ENCODE data around the gene WSB1.

WSB1 gene

DNA sequence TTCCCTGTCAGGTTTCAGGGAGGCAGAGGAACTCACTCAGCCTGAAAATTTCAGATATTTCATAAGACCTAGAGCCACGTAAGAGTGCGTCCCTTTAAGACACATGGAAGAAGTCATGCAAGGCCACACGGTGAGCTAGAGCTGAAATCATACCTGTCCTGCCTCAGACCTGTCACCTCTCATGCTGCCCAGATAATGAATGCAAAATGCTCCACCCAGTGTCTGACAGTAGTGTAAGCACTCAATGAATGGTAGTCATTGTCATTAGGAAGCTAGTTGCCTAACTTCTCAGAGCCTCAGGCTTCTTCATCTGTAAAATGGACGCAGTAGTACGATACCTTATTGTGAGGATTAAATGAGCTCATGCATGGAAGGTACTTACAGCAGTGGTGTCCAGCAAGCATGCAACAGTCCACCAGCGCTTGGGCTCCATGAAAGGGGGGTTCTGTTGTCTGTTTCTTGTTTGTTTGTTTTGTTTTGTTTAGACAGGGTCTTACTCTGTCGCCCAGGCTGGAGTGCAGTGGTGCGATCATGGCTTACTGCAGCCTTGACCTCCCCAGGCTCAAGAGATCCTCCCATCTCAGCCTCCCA lies 60.7 kb downstream of the WSB1 start:
- no peaks in the 10 kb centered on the region for H3K9me3 ChIP-seq (ENCODE audit: control insufficient read depth, low read length)
- no peaks in the 10 kb centered on the region for H3K27me3 ChIP-seq (ENCODE audit: control insufficient read depth, insufficient read depth, low read length, poor library complexity, severe bottlenecking)
- no peak overlapping the region for H3K27ac ChIP-seq (ENCODE audit: insufficient read depth, low read depth, low read length, poor library complexity, severe bottlenecking)
- no peak overlapping the region for H3K4me3 ChIP-seq (ENCODE audit: insufficient read depth, low read depth, low read length)
- no peaks in the 10 kb centered on the region for H3K36me3 ChIP-seq (ENCODE audit: control insufficient read depth, insufficient read depth, low read length)
- H3K4me1 ChIP-seq (ENCODE audit: control insufficient read depth, insufficient read depth, low read length), result no peaks in the 10 kb centered on the region
- 90 to 91% methylated on average over 8 of the region's 8 CpGs for WGBS, 2 experiments

- H3K27ac ChIP-seq (ENCODE audit: insufficient read depth, low read depth, low read length, poor library complexity, severe bottlenecking), result no peak overlapping the region
- 65 to 68% methylated on average over 4 of the region's 4 CpGs for WGBS, 2 experiments
- no peaks in the 10 kb centered on the region for H3K27me3 ChIP-seq (ENCODE audit: control insufficient read depth, insufficient read depth, low read length, poor library complexity, severe bottlenecking)
- no peaks in the 10 kb centered on the region for H3K4me1 ChIP-seq (ENCODE audit: control insufficient read depth, insufficient read depth, low read length)
- H3K4me3 ChIP-seq (ENCODE audit: insufficient read depth, low read depth, low read length), result no peak overlapping the region
- H3K9me3 ChIP-seq (ENCODE audit: control insufficient read depth, low read length), result no peaks in the 10 kb centered on the region
- H3K36me3 ChIP-seq (ENCODE audit: control insufficient read depth, insufficient read depth, low read length), result no peaks in the 10 kb centered on the region
These were observed 61.5 kb downstream of the WSB1 start for GRCh38 chr17:27355419-27355818.

DNA sequence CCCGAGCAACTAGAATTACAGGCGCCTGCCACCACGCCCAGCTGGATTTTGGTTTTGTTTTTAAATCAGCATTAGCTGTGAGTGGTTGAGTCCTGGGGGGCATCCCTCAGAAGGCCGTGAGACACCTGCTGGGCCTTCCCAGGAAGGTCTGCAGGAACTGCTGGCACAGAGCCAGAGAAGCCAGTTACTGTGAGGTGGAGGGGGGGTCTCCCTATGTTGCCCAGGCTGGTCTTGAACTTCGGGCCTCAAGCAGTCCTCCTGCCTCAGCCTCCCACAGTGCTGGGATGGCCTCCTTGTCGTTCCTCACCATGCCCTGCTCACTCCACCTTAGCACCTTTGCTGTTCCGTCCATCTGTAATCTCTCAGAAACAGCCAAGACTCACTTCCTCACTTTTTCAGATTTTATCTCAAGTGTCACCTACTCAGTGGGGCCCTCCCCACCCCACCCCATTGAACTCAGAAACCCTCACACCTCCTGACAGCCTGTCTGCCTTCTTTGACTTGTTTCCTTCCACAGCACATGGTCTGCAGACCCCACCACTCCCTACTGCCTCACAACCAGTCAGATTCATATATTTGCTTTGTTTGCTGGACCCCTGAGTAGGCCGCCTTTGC lies 62.3 kb downstream of the WSB1 start:
- no peaks in the 10 kb centered on the region for H3K9me3 ChIP-seq (ENCODE audit: control insufficient read depth, low read length)
- H3K4me1 ChIP-seq (ENCODE audit: control insufficient read depth, insufficient read depth, low read length), result no peaks in the 10 kb centered on the region
- whole genome bisulfite sequencing, 2 experiments, result 84 to 85% methylated on average over 8 of the region's 8 CpGs
- no peaks in the 10 kb centered on the region for H3K36me3 ChIP-seq (ENCODE audit: control insufficient read depth, insufficient read depth, low read length)
- H3K4me3 ChIP-seq (ENCODE audit: insufficient read depth, low read depth, low read length), result no peak overlapping the region
- H3K27ac ChIP-seq (ENCODE audit: insufficient read depth, low read depth, low read length, poor library complexity, severe bottlenecking), result no peak overlapping the region
- no peaks in the 10 kb centered on the region for H3K27me3 ChIP-seq (ENCODE audit: control insufficient read depth, insufficient read depth, low read length, poor library complexity, severe bottlenecking)

GRCh38 chr17:27357236-27357635 lies 63.3 kb downstream of the WSB1 start:
- no peaks in the 10 kb centered on the region for H3K4me1 ChIP-seq (ENCODE audit: control insufficient read depth, insufficient read depth, low read length)
- H3K9me3 ChIP-seq (ENCODE audit: control insufficient read depth, low read length), result no peaks in the 10 kb centered on the region
- 91 to 97% methylated on average over 5 of the region's 5 CpGs for WGBS, 2 experiments
- H3K27me3 ChIP-seq (ENCODE audit: control insufficient read depth, insufficient read depth, low read length, poor library complexity, severe bottlenecking), result no peaks in the 10 kb centered on the region
- H3K27ac ChIP-seq (ENCODE audit: insufficient read depth, low read depth, low read length, poor library complexity, severe bottlenecking), result no peak overlapping the region
- H3K36me3 ChIP-seq (ENCODE audit: control insufficient read depth, insufficient read depth, low read length), result no peaks in the 10 kb centered on the region
- no peak overlapping the region for H3K4me3 ChIP-seq (ENCODE audit: insufficient read depth, low read depth, low read length)

DNA sequence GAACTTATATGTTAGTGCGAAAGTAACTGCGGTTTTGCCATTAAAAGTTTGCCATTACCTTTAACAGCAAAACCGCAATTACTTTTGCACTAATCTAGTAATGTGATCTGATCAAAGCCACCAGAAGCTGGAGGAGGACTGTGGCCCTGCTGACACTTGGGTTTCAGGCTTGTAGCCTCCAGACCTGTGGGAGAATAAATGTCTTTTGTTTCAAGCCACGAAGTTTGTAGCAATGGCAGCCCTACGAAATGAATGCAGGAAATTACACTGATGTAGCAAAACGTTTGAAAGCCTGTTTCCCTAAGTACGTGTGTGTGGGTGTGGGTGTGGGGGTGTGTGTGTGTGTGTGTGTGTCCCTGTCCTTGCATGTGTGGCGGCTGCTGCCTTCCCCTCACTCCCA lies 66.6 kb downstream of the WSB1 start:
- 89 to 90% methylated on average over 8 of the region's 8 CpGs for WGBS, 2 experiments
- no peak overlapping the region for H3K4me3 ChIP-seq (ENCODE audit: insufficient read depth, low read depth, low read length)
- H3K27me3 ChIP-seq (ENCODE audit: control insufficient read depth, insufficient read depth, low read length, poor library complexity, severe bottlenecking), result no peaks in the 10 kb centered on the region
- no peaks in the 10 kb centered on the region for H3K36me3 ChIP-seq (ENCODE audit: control insufficient read depth, insufficient read depth, low read length)
- H3K27ac ChIP-seq (ENCODE audit: insufficient read depth, low read depth, low read length, poor library complexity, severe bottlenecking), result no peak overlapping the region
- H3K9me3 ChIP-seq (ENCODE audit: control insufficient read depth, low read length), result no peaks in the 10 kb centered on the region
- no peaks in the 10 kb centered on the region for H3K4me1 ChIP-seq (ENCODE audit: control insufficient read depth, insufficient read depth, low read length)

GRCh38 chr17:27361695-27362094 lies 67.8 kb downstream of the WSB1 start:
- WGBS, 2 experiments, result 87 to 88% methylated on average over 2 of the region's 2 CpGs
- H3K4me1 ChIP-seq (ENCODE audit: control insufficient read depth, insufficient read depth, low read length), result no peaks in the 10 kb centered on the region
- no peak overlapping the region for H3K27ac ChIP-seq (ENCODE audit: insufficient read depth, low read depth, low read length, poor library complexity, severe bottlenecking)
- no peaks in the 10 kb centered on the region for H3K27me3 ChIP-seq (ENCODE audit: control insufficient read depth, insufficient read depth, low read length, poor library complexity, severe bottlenecking)
- no peak overlapping the region for H3K4me3 ChIP-seq (ENCODE audit: insufficient read depth, low read depth, low read length)
- no peaks in the 10 kb centered on the region for H3K9me3 ChIP-seq (ENCODE audit: control insufficient read depth, low read length)
- no peaks in the 10 kb centered on the region for H3K36me3 ChIP-seq (ENCODE audit: control insufficient read depth, insufficient read depth, low read length)

GRCh38 chr17:27362503-27362902 lies 68.6 kb downstream of the WSB1 start:
- Histone ChIP-seq H3K4me1 (ENCODE audit: control insufficient read depth, insufficient read depth, low read length) (no peaks in the 10 kb centered on the region), H3K27me3 (ENCODE audit: control insufficient read depth, insufficient read depth, low read length, poor library complexity, severe bottlenecking) (no peaks in the 10 kb centered on the region), H3K9me3 (ENCODE audit: control insufficient read depth, low read length) (no peaks in the 10 kb centered on the region), H3K27ac (ENCODE audit: insufficient read depth, low read depth, low read length, poor library complexity, severe bottlenecking) (no peak overlapping the region), H3K36me3 (ENCODE audit: control insufficient read depth, insufficient read depth, low read length) (no peaks in the 10 kb centered on the region), H3K4me3 (ENCODE audit: insufficient read depth, low read depth, low read length) (no peak overlapping the region)
- WGBS, 2 experiments, result 75 to 78% methylated on average over 5 to 6 of the region's 6 CpGs

GRCh38 chr17:27362909-27363308 lies 69.0 kb downstream of the WSB1 start:
- no peak overlapping the region for H3K4me3 ChIP-seq (ENCODE audit: insufficient read depth, low read depth, low read length)
- H3K27me3 ChIP-seq (ENCODE audit: control insufficient read depth, insufficient read depth, low read length, poor library complexity, severe bottlenecking), result no peaks in the 10 kb centered on the region
- H3K4me1 ChIP-seq (ENCODE audit: control insufficient read depth, insufficient read depth, low read length), result no peaks in the 10 kb centered on the region
- no peaks in the 10 kb centered on the region for H3K9me3 ChIP-seq (ENCODE audit: control insufficient read depth, low read length)
- WGBS, 2 experiments, result 71 to 82% methylated on average over 6 to 7 of the region's 7 CpGs
- H3K27ac ChIP-seq (ENCODE audit: insufficient read depth, low read depth, low read length, poor library complexity, severe bottlenecking), result no peak overlapping the region
- H3K36me3 ChIP-seq (ENCODE audit: control insufficient read depth, insufficient read depth, low read length), result no peaks in the 10 kb centered on the region

- Histone ChIP-seq H3K4me1 (ENCODE audit: control insufficient read depth, insufficient read depth, low read length) (no peaks in the 10 kb centered on the region), H3K27ac (ENCODE audit: insufficient read depth, low read depth, low read length, poor library complexity, severe bottlenecking) (no peak overlapping the region), H3K4me3 (ENCODE audit: insufficient read depth, low read depth, low read length) (no peak overlapping the region), H3K36me3 (ENCODE audit: control insufficient read depth, insufficient read depth, low read length) (no peaks in the 10 kb centered on the region), H3K27me3 (ENCODE audit: control insufficient read depth, insufficient read depth, low read length, poor library complexity, severe bottlenecking) (no peaks in the 10 kb centered on the region), H3K9me3 (ENCODE audit: control insufficient read depth, low read length) (no peaks in the 10 kb centered on the region)
- WGBS, 2 experiments, result 90 to 94% methylated on average over 2 of the region's 3 CpGs
These were observed 69.4 kb downstream of the WSB1 start for GRCh38 chr17:27363326-27363725.

Measured in ectodermal cell (in vitro differentiated cells).